Suppressor macrophage treated with lipopolysaccharide for 1 hour (primary cell): ENCODE results near the gene EOGT.

Source experiments
- DNase-seq, 3 donors: peaks; one replicate each; pipeline ENCODE4 v3.0.0-alpha.2; 2020 to 2022

EOGT gene

DNA sequence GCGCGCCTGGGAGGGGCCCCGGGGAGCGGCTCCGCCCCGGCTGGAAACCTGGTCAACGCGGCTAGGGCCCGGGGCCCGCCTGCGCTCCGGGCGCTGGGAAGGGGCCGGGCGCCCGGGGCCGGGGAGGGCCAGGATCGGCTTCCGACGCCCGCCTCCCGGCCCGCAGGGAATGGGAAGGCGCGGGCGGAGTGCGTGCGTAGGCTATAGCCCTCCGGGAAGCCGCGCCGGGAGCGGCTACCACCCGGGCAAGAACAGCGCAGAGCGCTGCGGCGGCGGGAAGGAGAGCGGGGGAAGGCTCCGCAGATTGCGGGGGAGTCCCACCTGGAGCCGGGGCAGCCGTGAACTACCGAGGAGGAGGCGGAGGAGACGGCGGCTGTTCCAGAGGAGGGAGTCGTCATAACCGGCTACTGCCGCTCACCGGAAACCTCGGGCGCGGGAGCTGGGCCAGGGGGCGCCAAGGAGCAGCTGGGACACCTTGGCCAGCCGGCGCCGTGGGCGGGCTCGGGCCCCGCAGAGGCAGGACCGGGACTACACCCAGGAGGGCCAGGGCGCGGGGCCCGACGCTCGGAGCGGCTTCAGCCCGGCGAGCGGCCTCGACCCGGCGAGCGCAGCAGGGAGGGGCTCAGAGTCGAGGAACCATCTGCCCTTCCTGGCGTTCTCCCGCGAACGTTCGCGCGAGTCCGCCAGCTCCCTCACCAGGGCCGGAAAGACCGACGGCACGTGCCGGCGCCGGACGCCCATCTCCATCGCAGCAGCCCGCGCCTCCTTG, at the start of gene EOGT:
Gene EOGT, minus strand, starts transcription at position 432 of the 769 bp plus-strand sequence. CDS start 3,838 bp downstream, outside the sequence.
- DNase-seq = peak; percentile 85 to 94 (median 88)

DNA sequence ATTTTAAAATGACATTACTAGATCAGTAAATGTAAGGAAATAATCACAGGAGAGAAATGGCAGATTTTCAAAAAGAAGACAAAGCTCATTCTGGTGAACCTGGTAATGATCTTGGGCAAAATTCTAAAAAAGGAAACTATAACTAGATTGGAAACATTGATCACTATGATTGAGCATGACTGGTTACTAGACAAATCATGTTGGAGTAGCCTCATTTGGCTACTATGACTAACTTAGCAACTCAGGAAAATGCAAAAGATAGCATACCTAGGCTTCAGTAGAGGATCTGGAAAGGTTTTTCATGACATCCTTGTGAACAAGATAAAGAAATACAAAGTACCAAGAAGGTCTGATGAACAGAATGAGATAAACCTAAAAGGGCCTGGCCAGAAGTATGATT, 46.2 kb upstream of the EOGT start:
- DNase-seq = no peak

DNA sequence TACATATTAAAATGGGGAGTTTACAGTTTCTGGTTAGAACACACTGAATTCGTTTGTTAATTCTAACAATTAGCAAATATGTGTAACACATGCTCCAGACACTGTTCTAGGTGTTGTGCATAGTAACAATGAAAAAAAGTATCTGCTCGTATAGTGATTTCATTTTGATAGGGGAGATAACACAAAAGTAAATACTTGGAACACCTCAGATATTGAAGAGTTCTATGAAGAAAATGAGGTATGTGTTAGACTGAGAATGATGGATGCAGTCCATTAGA, 45.4 kb upstream of the EOGT start:
- no peak for DNase-seq

DNA sequence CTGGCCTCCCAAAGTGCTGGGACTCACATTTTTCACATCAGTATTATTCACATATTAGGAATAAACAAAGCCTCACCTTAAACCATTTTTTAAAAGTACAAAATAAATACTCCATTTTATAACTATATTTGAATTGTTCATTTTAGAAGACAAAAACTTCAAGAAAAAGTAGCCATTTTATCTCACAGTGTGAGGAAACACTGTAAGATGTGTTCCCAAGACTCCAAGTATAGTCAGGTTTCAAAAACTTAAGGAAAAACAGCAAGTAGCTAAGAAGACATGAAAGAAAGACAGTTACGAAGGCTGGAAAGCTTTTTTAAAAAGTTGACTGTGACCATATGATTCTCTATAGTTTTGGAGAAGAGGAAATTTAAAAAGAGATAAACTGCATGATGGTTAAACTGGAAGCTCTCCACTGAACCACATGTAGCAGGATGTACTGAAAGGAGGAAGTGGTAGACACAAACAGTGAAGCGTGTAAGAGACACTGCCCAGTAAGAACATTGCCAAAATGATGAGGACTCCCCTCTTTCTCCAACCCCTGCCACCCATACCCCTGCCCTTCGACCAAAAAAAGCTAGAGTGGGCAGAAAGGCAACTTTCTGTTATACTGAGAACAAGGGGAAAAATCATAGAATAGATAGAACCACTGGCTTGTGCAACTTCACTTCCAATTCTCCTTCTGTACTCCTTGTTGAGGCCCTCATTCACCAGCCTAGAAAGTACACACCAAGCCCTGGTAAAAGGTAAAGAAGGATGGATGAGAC, 44.9 kb upstream of the EOGT start:
- peak in 1 of 3 donors; percentile 30 for DNase-seq

DNA sequence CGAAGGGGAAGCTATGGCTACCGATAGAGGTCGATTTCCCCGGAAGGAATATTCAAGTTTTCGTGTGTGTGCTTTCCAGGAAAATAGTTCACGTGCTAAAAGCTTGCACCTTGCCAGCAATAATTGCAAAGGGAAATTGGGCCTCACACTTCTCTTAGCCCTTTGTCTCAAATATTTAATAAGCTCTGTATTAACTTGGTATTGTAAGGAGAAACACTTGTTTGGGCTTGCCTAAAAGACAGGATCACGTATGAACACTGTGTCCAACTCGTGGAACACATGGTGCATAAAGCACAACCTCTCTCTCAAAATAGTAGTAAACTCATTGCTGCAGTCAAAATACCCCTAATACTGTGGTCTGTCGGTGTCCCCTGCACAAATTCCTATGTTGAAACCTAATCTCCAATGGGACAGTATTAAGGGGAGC, 39.0 kb upstream of the EOGT start:
- no peak for DNase-seq

DNA sequence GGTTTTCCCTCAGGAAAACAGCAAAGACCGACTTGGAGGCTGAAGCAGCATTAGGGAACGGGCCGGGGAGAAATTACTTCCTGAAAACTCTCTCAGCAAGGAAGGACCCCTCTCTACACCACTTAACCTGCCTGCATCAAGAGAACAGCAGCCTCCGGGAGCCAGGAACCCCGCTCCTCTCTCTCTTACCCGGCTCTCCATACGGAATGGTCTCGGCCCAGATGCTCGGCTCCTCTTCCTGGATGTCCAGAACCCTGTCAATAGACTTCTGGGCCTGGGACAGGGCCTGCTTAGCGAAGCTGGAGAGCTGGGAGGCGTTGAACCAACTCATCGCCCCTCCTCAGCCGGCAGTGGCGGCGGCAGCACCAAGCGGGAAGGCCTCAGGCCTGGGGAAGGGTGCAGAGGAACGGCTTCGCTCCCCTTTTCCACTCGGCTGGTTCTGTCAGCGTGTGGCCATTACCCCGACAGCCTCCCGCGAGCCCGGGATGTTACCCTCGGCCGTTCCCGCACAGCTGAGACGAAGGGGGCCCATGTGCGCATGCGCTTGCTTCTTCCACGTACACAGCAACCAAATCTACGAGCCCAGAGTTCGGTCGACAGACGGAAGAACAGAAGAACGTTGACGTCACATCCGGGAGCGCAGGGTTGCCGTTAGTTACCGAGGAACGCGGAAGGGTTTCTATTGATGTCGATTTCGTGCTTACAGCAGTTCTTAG, 38.4 kb upstream of the EOGT start, which contains the start of gene TMF1:
Gene TMF1, minus strand, starts transcription at position 578 of the 716 bp plus-strand sequence. Its CDS starts 247 bp downstream, at position 331.
- DNase-seq = peak; percentile 99 to 100 (median 100)

DNA sequence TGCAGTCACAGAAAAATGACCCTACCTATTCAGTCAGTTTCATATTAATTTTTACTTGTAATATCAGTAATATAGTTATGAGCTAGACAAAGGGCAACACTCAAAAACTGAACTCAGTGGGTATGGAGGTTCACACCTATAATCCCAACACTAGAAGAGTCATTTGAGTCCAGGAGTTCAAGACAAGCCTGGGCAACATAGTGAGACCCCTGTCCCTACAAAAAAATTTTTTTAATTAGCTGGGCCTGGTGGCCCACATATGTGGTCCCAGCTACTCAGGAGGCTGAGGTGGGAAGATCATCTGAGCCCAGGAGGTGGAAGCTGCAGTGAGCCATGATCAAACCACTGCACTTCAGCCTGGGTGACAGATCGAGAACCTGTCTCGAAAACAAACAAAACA, 35.5 kb upstream of the EOGT start:
- DNase-seq = no peak

DNA sequence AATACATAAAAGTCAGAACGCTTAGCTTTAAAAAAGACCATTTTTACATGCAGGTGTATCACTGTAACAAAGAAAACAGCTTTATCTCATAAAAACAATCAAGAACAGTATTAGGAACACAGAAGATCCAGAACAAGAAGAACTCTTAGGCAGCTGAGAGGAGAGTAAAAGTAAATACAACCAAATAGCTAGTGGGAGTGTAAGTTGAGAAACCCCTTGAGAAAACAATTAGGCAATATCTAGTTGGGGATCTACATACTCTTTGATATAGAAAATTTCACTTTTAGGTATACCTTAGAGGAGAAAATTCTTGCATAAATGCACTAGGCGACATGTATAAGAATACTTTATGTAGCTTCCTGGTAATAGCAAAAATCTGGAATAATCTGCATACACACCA, 31.1 kb upstream of the EOGT start:
- no peak for DNase-seq

DNA sequence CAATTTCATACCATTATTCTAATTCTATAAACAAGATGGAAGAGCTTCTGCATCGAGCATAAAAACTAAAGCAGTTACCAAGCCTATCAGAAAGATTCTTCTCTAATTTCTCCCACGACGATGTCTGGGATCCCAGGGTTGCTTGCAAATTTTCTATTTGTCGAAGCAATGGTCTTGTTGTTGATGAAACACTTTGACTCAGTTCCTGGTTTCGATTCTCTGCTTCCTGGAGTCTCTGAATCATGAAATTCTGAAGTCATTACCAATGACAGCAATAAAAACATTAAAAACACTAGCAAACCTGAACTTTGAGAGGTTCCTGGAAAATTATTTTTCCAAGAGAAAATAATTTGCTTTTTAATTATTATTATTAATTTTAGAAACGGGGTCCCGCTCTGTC, 20.0 kb upstream of the EOGT start:
- peak; percentile 85 to 97 (median 95) for DNase-seq

DNA sequence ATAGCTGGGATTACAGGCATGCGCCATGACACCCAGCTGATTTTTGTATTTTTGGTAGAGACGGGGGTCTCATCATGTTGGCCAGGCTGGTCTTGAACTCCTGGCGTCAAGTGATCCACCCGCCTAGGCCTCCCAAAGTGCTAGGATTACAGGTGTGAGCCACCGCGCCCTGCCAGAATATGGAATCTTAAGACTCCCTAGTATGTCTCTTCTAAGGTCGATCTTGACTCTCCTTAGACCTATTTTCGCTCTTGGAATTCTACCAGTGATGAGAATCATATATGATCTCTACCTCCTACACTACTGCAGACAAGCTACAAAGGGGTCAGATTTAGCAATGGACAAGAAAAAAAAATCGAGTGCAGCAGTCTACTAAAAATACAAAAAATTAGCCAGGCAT, 19.3 kb upstream of the EOGT start:
- no peak for DNase-seq

DNA sequence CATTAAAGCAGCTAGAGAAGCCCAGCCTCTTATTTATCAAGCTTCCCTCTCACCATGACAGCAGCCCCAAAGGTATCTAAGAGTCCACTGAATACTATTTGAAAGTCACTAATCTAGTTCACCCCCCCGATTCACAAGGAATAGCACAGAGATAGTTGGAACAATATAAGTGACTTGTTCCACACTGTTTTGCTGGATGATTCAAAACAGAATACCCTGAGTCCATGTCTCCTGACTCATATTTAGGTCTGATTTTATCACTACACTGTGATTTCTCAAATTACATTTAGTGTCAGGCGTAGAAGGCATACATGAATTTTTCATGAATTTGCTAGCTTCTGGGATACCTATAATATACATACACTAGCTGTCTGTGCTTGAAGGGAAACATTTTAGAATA, 18.7 kb upstream of the EOGT start:
- peak in 1 of 3 donors; percentile 24 for DNase-seq

DNA sequence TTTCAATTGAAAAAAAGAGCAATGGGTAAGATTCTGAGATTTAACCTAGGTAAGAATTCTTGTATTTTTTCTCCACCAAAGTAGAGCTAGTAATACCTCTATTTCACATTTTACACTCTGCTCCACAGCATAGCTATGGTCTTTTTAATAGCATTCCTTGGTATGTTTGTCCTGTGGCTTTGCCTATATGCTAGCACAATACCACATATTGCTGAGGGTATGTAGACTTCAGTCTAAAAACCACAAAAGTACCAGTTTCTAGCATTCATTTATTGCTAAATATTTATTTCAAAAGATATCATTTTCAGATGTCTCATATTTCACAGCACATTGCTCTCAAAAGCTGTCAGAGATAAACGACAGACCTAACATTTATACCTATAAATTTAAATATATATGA, 18.2 kb upstream of the EOGT start:
- no peak for DNase-seq

DNA sequence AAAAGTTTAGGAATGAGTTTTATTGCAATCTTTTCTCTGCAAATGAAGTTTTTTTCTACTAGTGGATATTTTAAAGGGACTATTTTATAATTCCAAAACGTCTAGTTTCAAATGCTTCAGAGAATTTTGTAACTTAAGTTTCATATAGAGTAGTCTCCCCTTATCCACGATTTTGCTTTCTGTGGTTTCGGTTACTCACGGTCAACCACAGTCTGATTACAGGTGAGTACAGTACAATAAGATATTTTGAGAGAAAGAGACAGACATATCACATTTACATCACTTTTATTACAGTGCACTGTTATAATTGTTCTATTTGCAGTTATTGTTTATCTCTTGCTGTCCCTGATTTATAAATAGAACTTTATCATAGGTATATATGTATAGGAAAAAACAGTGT, 7.4 kb upstream of the EOGT start:
- DNase-seq = no peak

DNA sequence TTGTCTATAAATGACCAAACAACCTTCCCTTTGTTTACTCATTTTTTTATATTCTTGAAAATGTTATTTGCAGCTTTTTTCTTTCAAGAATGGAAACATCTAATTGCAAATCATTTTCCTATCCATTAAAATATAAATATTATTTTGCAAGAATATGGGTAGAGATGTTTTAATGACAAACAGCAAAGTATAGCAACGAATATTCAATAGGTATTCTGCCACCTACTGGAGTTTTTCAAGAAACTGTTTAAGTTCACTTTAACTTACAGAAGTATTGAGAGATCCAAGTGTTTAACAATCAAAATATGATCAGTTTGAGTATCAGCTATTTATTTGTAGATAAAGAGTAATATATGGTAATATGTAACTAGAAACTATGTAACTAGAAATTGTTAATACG, 6.9 kb upstream of the EOGT start:
- DNase-seq = peak in 2 of 3 donors; percentile 26 to 44

DNA sequence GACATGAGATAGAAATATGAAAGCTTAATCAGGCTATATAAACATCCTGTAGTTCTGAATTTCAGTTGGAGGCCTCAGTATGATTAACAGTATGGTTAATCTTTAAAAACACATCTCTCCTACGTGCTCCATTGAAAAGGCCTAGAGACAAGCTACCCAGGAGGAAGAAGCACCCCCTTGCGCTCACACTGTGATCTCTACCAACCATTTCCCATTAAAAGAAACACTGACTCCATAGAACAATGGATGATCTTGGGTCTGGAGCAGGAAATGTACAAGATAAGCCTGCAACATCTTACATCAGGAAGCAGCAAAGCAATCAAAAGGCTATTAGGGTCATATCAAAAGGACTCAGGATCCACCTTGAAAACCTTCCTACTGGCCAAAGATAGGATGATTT, 3.4 kb upstream of the EOGT start:
- DNase-seq = no peak

DNA sequence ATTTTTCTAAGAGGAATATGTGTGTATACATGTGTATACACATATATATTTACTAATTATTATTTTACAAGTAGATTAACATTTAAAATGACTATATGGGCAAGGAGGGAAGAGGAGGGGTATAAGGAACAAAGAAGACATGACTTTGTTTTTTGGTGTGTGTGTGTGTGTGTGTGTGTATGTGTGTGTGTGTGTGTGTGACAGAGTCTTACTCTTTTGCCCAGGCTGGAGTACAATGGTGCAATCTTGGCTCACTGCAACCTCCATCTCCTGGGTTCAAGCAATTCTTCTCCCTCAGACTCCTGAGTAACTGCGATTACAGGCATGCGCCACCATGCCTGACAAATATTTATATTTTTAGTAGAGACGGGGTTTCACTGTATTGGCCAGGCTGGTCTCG, 2.6 kb upstream of the EOGT start:
- DNase-seq = no peak

DNA sequence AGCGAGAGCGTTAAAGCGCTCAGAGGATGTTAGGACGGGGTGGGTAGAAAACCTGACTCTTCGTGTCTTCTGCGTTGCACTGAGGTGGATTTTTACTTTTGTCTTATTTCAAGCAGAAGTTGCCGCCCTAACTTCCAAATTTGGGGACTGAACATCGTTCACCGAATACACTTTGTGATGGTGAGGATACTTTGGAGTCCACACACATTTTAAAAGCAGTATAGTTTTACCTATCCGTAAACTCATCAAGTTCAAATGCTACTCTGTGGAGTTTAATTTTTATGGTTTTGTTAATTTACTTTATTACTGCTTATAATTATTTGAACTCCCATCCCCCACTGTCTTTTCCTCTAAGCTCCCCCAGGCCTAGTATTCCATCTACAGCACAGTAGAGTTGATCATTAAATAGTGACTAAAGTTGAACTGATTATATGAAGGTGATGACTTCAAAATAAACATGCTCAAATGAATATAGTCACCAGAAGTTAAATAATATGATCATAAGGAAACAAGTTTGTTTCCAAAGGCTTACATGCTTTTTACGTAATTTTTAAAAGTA, 617 bp upstream of the EOGT start:
- DNase-seq = no peak

DNA sequence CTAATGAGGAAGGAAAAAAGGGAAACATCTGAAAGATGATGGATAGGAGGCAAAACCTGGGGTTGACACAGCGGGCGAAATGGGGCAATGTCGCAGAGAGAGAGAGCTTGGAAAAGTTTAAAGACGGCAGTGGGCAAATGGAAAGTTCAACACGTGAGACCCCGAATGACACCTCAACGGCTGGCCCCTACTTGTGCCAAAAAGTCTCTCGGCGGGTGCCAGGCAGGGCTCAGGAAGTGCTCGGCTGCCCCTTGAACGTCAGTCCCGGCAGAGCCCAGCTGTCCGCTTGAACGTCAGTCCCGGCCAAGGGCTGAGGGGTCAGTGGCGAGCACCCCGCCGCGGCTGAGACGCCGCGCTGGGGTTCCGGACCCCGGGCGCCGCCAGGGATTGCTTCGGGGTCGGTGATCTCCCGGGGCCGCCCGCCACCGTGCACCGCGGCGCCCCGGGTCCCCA, 658 bp downstream of the EOGT start:
- DNase-seq = peak in 1 of 3 donors; percentile 60

DNA sequence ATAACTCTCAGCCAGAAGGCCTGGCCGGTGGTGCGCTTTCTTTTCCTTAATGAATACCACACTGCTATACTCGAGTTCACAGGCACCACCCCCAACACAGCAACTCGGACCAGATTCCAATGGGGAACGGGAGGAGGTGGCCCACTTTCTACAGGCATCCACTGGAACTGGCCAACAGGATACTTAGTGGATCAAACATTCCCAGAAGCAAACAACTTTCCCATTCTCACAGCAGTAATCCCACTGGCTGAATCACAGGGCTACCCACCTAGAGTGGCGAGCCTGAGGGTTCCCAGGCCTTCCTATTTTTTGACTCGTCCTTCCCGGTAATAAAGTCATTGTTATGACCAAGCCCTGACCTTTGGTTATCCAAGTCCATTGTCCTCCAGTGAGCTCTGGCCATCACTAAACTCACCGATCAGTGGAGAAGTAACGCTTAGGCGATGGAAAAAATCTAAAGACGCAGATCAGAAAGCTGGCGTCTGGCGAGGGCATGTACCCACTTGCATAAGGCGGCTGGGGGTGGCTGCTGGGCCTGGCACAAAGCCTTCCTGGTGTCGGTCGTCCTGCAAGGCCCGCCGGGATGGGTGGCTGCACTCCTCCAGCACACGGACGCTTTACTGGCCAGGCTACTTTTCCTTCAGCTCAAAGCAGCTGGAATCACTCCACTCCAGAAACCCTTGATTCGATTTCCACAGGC, 1.2 kb downstream of the EOGT start:
- no peak for DNase-seq

DNA sequence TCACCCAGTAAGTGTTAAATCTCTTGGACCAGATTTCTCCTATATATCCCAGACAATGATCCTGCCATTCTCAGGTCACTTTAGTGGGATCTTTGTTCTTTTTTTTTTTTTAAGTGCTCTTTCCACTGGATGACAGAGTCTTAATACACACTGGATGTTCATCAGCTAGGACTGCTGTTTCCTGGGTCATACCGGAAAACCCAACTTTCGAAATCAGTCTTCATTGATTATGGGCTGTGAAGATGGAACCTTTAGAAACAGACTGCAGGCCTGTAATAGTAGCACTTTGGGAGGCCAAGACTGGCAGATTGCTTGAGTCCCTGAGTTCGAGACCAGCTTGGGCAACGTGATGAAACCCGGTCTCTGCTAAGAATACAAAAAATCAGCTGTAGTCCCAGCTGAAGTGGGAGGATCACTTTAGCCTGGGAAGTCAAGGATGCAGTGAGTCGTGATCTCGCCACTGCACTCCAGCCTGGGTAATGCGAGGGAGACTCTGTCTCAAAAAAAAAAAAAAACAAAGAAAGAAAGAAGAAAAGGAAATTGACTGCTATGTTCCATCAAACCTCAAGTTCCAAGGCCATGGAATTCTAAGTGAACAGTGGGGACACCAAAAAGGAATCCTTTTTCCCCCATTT, 2.3 kb downstream of the EOGT start:
- peak; percentile 57 to 75 (median 59) for DNase-seq

DNA sequence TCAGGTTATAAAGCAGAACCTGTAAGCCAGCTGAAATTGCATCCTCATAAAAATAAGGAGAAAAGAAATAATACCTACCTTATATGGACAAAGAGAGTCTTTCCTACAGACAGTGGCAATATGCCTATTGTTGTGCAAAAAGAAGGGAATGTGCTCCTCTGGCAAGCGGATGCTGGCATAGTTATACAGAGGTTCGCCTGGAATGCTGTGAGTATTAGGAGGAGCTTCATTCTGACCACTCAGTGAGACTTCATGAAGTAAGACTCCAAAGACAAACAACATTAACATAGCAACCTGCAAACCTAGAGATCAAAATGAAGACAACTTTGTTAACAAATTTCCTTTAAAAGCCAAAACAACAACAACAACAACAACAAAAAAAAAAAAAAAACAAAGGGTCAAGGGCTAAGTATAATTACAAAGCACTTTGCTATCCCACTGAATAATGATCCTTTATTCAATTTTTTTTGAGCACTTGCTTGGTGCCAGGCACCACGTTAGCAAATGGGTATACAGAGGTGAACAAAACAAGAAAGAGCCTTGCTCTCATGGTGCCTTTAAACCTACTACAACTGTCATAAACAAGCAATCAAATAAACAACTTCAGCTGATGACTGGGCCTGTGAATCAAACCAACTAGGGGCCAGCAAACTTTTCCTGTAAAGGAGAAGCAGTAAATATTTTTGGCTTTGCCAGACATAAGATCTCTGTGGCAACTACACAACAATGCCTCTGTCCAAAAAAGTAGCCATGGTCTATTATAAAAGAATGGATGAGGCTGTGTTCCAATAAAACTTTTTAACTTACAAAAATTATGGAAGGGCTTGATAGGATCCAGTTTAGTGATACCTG, 3.7 kb downstream of the EOGT start:
- DNase-seq = no peak
